Stimulated activated CD4-positive, alpha-beta T cell treated with anti-CD3 and anti-CD28 coated beads, TNF-alpha, amount 100 ng/mL, for 24 hours (primary cell): ENCODE measurements around the gene WIPF2.

Experiments used
- DNase-seq, 3 experiments: peaks; one replicate each; pipeline ENCODE4 v3.0.0-alpha.2; 2020; ENCODE audit warnings: low read depth in 3 of 3

WIPF2 gene

GRCh38 chr17:40247926-40248495 lies 28.9 kb downstream of the WIPF2 start:
- no peak for DNase-seq

DNA sequence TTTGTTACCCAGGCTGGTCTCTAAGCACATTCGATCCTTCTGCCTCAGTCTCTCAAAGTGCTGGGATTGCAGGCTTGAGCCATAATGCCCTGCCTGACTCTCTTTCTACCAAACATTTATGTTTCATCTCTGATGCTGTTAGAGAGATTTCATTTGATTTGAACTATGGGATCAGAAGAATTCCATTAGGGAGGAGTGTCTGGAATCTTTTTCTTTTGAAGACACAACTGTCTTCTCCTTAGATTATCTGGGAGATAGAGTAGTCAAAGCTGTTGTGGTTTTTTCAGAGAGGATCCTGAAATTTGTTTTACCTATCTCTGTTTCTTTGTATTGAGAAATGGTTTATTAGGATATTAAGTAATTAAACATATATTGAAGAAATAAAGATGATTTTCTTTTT lies 29.4 kb downstream of the WIPF2 start:
- DNase-seq: no peak

DNA sequence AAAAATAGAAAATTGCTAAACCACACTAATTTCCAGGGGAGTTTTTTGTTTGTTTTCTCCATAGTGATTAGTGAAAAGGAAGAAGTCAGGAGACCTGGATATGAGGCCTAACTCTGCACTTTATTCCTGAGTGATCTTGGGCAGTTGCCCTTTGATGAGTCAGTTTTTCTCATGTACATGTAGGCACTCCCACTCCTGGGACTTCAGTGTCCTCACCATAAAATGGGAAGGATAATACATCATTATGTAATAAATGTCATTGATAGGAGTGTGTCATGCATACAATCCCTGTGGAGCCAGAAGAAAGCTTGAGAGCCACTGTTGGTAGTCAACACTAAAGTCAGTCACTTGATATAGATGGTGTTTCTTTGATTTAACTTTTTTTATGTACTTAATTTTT lies 32.5 kb downstream of the WIPF2 start:
- no peak for DNase-seq

DNA sequence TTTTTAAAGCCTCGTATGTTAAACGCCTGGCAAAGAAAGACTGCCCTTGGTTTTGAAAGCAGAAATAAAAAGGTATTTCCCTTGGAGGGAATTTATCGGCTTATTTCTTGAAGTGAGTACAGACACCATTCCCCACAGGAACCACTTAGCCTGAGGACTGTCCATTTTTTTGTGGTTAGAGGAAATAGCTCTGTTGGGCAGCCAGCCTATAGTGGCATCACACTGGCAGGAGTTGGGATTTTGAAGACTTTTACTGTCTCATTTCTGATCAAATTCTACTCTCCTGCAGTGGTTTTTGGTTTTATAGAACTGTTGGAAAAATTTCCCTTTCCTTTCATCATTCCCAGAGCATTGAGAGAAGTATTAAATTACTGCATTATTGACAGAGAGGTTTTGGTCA lies 34.5 kb downstream of the WIPF2 start:
- DNase-seq: no peak

GRCh38 chr17:40259505-40259904 lies 40.4 kb downstream of the WIPF2 start:
- no peak for DNase-seq

GRCh38 chr17:40260528-40260927 lies 41.4 kb downstream of the WIPF2 start:
- no peak for DNase-seq

DNA sequence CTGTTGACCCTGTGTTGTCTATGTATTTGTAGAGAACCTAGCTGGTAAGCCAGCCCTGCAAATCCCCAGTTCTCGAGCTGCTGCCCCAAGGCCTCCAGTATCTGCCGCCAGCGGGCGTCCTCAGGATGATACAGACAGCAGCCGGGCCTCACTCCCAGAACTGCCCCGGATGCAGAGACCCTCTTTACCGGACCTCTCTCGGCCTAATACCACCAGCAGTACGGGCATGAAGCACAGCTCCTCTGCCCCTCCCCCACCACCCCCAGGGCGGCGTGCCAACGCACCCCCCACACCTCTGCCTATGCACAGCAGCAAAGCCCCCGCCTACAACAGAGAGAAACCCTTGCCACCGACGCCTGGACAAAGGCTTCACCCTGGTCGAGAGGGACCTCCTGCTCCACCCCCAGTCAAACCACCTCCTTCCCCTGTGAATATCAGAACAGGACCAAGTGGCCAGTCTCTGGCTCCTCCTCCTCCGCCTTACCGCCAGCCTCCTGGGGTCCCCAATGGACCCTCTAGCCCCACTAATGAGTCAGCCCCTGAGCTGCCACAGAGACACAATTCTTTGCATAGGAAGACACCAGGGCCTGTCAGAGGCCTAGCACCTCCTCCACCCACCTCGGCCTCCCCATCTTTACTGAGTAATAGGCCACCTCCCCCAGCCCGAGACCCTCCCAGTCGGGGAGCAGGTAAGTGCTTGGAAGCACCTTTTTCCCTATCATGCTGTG lies 45.5 kb downstream of the WIPF2 start:
- DNase-seq: no peak

DNA sequence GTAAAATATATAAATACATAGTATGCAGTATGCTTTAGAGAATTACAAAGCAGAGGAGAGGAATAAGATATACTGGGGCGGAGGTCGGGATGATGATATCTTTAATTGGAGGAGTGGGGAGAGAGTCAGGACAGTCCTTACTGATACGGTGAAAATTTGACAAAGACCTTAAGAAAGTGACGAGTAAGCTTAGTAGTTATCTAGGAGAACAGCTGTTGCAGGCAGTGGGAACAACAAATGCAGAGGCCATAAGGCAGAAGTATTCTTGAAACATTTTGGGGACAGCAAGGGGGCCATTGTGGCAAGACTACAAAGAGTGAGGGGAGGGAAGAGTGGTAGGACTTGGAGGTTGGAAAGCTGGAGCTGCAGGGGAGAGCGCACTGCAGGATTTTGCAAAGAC lies 46.2 kb downstream of the WIPF2 start:
- DNase-seq: no peak

- DNase-seq: no peak
These were observed 47.8 kb downstream of the WIPF2 start for GRCh38 chr17:40266882-40267281.

- no peak for DNase-seq
These were observed 49.1 kb downstream of the WIPF2 start for GRCh38 chr17:40268141-40268712.

DNA sequence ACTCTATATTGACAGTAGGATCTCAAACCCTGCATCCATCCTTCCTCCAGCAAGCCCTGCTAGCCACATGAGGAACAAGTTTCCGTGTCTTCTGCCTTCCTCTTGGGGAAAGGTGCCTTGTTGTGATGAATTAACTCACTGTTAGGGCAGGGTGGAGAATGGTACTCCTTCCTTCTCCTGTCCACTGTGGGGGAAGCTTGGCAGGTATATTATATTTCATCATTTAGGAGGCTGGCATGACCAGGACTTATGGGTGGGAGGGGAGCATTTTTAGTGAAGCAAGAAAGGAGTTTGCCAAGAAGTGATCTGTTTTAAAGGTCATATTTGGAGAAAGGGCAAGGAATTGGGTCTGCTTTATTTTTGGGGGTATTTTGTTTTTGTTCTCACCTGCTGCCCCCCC lies 59.3 kb downstream of the WIPF2 start:
- DNase-seq: no peak

DNA sequence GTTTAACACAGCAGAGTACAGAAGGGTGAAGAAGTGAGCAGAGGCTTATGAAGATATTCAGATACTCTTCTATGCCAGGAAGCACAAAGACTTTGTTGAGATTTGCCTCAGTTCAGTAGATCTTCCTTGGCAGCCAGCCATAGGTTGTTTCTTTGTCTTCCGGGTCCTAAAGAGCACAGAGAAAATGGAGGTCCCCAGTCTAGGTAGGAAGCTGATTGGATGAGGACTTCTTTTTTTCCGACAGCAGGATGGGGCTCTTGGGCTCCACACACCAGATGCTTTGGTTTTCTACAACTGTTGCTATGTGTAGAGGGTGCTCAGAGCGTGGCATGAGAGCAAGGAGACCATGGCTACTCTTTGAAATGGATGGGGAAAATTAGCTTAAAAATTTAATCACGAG lies 60.3 kb downstream of the WIPF2 start:
- no peak for DNase-seq

- DNase-seq: no peak
These were observed 62.6 kb downstream of the WIPF2 start for GRCh38 chr17:40281663-40282062.

- DNase-seq: peak in 1 of 3 experiments; percentile 12
These were observed 64.6 kb downstream of the WIPF2 start for GRCh38 chr17:40283662-40284061.

DNA sequence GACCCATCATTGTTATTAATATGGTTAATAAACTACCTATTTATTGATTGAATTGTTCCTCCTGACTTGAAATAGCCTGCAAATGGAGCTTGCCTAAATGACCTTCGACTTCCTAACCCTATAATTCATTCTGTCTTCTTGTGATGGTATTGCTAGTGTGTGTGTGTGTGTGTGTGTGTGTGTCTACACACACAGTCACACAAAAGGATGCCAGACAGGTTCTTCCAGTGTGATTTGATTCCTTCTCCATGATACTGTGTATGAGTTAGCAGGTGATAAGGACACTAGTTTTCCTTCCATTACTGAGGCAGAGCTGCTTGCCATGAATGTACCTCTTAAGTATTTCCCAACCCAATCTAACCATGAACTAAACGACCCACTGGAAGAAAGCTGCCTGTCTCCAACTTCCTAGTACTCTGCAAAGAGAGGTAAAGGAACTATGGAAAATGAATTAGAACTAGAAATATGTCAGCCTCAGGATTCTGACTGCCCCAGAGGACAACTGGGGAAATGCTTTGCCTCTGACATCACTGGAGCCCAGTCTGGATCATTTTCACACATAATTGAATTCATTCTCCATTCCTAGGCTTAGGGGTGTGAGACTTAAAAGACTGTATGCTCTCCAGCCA lies 65.1 kb downstream of the WIPF2 start:
- DNase-seq: no peak

GRCh38 chr17:40286473-40286872 lies 67.4 kb downstream of the WIPF2 start:
- DNase-seq: no peak

DNA sequence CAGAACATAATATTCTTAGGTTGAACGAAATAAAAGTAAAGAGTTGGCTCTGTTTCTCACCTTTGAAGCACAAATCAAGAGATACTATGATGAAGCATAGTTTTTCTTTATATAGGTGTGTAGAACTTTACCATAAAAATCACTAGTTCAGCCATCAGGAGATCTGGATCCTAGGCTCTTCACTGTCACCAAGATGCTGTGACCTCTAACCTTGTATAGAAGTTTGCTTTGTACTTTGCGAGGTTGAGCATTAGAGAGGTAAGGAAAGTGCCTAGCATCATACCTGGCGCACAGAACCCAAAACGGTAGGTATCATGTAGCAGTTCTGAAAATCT lies 68.0 kb downstream of the WIPF2 start:
- no peak for DNase-seq

- DNase-seq: peak; percentile 96 to 98 (median 98)
These were observed 68.6 kb downstream of the WIPF2 start, which contains the start of gene CDC6 for GRCh38 chr17:40287494-40288369. TSS of gene CDC6 (plus strand) at chr17:40287879. CDS start at chr17:40289421, 1,542 bp downstream.

GRCh38 chr17:40290629-40291280 lies 71.7 kb downstream of the WIPF2 start:
- peak in 1 of 3 experiments; percentile 24 for DNase-seq

DNA sequence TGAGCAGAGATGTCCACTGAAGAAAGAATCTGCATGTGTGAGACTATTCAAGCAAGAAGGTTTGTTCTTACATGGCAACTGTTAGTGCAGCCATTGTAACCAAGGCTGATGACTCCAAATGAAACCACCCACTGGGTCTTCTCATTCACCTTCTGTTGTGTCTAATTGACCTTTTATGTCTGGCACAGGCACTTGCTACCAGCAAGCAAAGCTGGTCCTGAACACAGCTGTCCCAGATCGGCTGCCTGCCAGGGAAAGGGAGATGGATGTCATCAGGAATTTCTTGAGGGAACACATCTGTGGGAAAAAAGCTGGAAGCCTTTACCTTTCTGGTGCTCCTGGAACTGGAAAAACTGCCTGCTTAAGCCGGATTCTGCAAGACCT lies 72.2 kb downstream of the WIPF2 start:
- DNase-seq: no peak

- no peak for DNase-seq
These were observed 74.3 kb downstream of the WIPF2 start for GRCh38 chr17:40293363-40293762.
